T-helper 2 cell treated with Interferon-gamma antibody and Interleukin-4, amounts not matched to agents 100 ng/mL and 5 ng/mL, for 36 hours (primary cell): ENCODE data around the gene ZDHHC16. TPM values are rescaled to one million over a fixed set of nuclear protein-coding genes. Genes with fewer than 3 reads are reported as not detected.
"Not testable (repeated sequence)": the region's sequence is repeated elsewhere in the genome, so short reads cannot be mapped to it uniquely, and the experiment has no call there.

Experiments
- intact Hi-C: fragments of 100-400 bp; cut with micrococcal nuclease; formaldehyde crosslinking; loops from one replicate; pipeline ENCODE4 v1.15.1; 2023
- total RNA-seq: library from RNA; stranded (reverse); gene quantifications from 2 replicates; pipeline ENCODE4 v1.2.3, GENCODE V29; 2022

Gene ZDHHC16
- total RNA-seq: 42.3 and 42.4 TPM in 2 replicates

GRCh38 chr10:97445722-97446639 lies at the start of gene ZDHHC16, which contains the start of gene EXOSC1:
Gene ZDHHC16, plus strand, starts transcription at chr10:97446175. Its CDS starts 5,501 bp downstream, at chr10:97451676.
Gene EXOSC1, minus strand, starts transcription at chr10:97446006. Its CDS starts 21 bp downstream, at chr10:97445985.
- intact Hi-C loops: loop anchor here (1.0 to 2.0 kb wide), 7 partner anchors 20 to 194 kb away; partner anchors contain the start of genes ARHGAP19, MMS19, MORN4 and PGAM1

- intact Hi-C loops: loop anchor here (2.0 to 5.0 kb wide), 3 partner anchors 65 to 813 kb away; partner anchors contain the start of genes FRAT2, PI4K2A and TM9SF3
Measured at GRCh38 chr10:97399843-97400545, 46.0 kb upstream of the ZDHHC16 start.

GRCh38 chr10:97400665-97401454 lies 45.1 kb upstream of the ZDHHC16 start, which contains the start of gene RRP12:
Gene RRP12, minus strand, starts transcription at chr10:97401340. Its CDS starts 109 bp downstream, at chr10:97401231.
- intact Hi-C loops: loop anchor here (1.0 to 5.0 kb wide), 7 partner anchors 25 to 814 kb away; partner anchors contain the start of genes ARHGAP19, EXOSC1, FRAT2 and MMS19

GRCh38 chr10:97401455-97401919 lies 44.5 kb upstream of the ZDHHC16 start:
- intact Hi-C loops: loop anchor here (1.0 to 5.0 kb wide), 7 partner anchors 25 to 814 kb away; partner anchors contain the start of genes ARHGAP19, EXOSC1, FRAT2 and MMS19

GRCh38 chr10:97404044-97404443 lies 41.9 kb upstream of the ZDHHC16 start:
- intact Hi-C loops: loop anchor here (5.0 kb wide), 2 partner anchors 238 to 817 kb away; partner anchors contain the start of genes PI4K2A and TM9SF3

- intact Hi-C loops: no loop called here
Measured at GRCh38 chr10:97406064-97406463, 39.9 kb upstream of the ZDHHC16 start.

- intact Hi-C loops: not testable (repeated sequence)
Measured at GRCh38 chr10:97406483-97406882, 39.5 kb upstream of the ZDHHC16 start.

GRCh38 chr10:97407211-97407951 lies 38.6 kb upstream of the ZDHHC16 start:
- intact Hi-C loops: loop anchor here (1.0 kb wide), 3 partner anchors 19 to 146 kb away; partner anchors contain the start of gene PGAM1

GRCh38 chr10:97407952-97408248 lies 38.1 kb upstream of the ZDHHC16 start:
- intact Hi-C loops: loop anchor here (1.0 kb wide), 3 partner anchors 18 to 145 kb away; partner anchors contain the start of gene PGAM1

- intact Hi-C loops: no loop called here
Measured at GRCh38 chr10:97408496-97408992, 37.4 kb upstream of the ZDHHC16 start.

GRCh38 chr10:97411406-97411805 lies 34.6 kb upstream of the ZDHHC16 start:
- intact Hi-C loops: no loop called here

GRCh38 chr10:97412891-97413304 lies 33.1 kb upstream of the ZDHHC16 start:
- intact Hi-C loops: no loop called here

GRCh38 chr10:97416565-97416964 lies 29.4 kb upstream of the ZDHHC16 start:
- intact Hi-C loops: no loop called here

GRCh38 chr10:97423757-97424098 lies 22.2 kb upstream of the ZDHHC16 start:
- intact Hi-C loops: loop anchor here (10.0 kb wide), 1 partner anchor 311 kb away; the partner anchor contains the start of gene ZFYVE27

GRCh38 chr10:97425964-97426775 lies 19.8 kb upstream of the ZDHHC16 start, which contains the start of gene PGAM1:
Gene PGAM1, plus strand, starts transcription at chr10:97426191. Its CDS starts 117 bp downstream, at chr10:97426308.
- intact Hi-C loops: loop anchor here (1.0 to 10.0 kb wide), 6 partner anchors 19 to 309 kb away; partner anchors contain the start of genes EXOSC1, MMS19, MORN4 and RRP12

GRCh38 chr10:97426776-97427570 lies 19.0 kb upstream of the ZDHHC16 start:
- intact Hi-C loops: loop anchor here (1.0 to 10.0 kb wide), 6 partner anchors 19 to 308 kb away; partner anchors contain the start of genes EXOSC1, MMS19, MORN4 and RRP12

GRCh38 chr10:97427571-97428179 lies 18.3 kb upstream of the ZDHHC16 start:
- intact Hi-C loops: loop anchor here (2.0 to 10.0 kb wide), 2 partner anchors 205 to 307 kb away; partner anchors contain the start of genes MORN4 and ZFYVE27
